ENCODE results near the gene PTN.
"Not testable (repeated sequence)": the region's sequence is repeated elsewhere in the genome, so short reads cannot be mapped to it uniquely, and the experiment has no call there.

PTN gene

DNA sequence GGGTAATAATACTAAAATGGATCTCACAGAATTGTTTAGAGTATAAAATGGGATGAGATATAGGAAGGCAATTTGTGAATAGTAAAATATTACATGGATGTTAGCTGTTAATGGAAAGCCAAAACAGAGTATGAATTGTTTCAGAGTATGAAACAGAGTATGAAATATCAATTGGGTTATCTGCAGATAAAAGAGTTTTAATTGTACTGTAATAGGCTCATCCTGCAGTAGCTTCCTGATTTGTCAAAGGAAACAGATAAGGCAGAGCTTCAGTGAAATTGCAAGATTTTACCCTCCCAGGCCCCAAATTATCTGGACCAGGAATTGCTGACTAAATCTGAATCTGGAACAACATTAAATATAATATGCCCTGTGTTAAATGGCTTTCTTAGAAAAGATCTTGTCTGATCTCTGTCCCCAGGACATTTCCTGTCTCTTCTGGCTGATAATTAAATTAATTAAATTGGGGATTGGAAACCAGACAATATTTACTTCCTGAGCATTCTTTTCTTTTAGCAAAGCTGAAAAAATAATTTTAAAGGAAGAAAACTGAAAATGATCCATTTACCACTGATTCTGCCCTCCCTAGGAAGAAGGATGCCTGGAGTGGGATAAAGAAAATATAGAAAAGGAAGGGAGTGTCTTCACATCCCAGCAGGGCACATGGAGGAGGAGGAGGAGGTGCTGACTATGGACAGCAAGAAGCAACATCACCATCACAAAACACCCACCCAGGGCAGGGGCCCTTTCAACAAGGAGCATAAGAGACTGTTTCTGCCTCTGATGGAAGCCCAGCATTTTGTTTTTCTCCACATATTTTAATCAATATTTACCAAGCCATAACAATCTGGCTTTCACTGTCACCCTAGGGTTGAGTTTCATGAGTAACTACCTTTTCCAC lies 18.5 kb downstream of the PTN start:
- no peak for DNase-seq

DNA sequence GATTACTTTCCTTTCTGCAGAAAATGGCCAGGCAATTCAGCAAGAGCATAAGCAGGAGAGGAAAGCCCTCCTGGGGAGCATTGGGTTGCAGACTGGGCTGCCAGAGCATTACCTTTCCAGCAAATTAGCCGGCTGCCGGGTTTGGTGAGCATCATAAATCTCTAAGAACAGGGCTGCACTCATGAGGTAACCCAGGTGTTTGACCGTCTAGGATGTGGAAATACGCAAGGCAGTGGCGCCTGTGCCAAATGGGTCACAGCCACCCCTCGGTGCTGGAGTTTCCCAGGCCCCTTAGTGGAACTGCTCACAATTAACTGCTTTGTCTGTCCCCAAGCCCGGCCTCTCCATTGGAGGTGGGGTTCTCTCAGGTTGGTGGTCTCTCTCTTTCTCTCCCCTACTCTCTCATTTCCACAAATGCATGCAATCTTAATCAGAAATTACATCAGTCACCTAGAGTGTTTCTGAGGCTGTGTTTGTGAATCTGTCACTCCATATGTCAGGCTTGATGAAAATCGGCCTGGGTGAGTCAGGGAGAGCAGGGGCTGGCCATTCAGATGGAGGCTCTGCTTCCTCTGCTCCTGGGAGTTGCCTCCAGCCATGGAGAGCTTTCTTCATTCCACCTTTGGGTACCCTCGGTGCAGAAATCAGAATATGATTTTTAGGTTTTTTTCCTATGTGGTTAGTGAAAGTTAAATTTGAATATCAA lies 26.7 kb downstream of the PTN start:
- no peak for DNase-seq

DNA sequence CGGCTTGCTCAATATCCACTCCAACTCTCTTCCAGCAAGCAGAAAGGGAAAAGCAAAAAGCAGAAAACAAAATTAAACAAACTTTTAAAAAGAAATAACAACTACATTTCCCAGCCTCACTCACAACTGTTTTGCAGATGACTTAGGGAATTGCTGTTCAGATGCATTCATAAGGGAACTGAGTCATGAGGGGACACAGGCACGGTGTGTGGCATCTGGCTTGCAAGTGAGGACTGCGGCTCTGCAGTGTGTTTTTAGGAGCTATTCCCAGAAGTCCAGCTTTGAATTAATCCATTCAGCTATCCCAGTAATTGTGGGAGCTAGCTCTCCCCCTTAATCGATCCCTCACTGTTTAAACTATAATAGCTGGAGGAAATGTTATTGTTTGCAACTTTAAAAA lies 30.3 kb downstream of the PTN start:
- DNase-seq, result no peak

DNA sequence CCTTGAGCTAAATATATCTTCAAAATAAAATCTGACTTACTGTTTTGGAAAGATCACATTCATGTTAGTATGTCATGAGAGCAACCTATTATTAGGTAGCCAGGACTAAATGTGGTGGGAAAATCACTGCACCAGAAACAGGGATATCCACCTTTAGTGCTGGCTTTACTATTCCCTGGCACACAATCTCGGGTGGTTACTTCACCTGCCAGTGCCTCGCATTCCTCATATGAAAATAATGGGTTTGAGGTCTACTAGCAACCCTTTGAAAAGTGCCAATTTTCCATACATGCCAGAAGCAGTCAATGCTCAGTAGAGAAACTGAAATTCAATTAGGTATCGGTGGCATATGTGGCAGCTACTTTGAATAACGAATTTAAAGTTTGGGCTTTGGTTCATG lies 36.8 kb downstream of the PTN start:
- no peak for DNase-seq

DNA sequence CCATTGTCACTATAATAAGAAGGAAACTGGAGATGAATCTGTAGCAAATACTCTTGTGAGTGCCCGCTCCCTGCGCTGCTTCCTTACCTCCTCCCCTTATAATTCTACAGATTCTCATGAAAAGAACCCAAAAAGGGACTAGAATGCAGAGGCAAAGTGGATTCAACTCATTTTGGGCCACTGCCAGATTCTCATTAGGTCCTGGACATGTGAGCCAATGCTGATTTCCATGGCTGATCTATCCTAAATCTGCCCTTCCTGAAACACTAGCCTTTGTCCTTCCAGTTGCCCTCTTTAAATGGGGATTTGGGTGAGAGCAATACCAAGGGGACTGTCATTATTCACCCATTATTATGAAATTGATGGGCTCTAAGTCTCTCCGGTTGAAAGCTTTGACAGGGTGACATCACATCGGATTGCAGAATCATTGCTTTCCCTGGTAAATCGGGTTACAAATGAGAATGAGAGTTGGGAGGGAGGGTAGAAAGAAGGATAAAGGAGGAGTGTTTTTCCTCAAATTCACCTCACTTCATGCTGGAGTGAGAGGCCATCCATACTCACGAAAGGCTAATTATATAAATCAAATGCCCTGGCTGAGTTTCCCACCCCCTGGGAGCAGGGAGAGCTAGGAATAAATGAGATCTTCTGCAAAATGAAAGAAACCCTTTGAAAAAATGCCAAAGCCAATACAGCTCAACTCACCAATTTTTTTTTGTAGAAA lies 37.5 kb downstream of the PTN start:
- no peak for DNase-seq

DNA sequence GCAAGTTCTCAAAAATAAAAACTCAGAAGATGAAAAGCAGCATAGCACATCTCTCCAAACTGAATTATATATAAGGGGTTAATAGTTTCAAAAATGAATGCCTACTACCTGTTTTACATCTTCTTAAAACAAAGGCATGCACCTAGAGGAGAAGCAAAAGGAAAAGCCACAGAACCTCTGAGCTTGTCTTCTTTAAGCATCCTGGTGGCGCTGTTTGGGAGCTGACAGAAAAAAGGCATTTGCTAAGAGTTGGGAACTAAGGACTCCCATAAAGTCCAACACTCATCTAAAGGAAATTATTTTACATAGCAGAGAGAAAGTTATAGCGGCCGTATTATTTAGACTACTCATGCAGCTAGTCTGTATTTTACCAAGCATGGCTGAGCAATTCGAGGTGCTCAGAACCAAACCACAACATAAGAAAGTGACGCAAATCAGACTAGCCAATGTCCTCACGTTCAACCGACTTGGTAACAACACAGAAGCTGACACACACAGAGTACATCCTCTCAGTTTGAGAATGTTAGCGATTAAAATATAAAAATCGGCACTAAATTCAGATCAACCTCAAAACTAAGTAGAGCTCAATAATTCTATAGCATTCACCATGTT lies 38.8 kb downstream of the PTN start:
- DNase-seq, result no peak

DNA sequence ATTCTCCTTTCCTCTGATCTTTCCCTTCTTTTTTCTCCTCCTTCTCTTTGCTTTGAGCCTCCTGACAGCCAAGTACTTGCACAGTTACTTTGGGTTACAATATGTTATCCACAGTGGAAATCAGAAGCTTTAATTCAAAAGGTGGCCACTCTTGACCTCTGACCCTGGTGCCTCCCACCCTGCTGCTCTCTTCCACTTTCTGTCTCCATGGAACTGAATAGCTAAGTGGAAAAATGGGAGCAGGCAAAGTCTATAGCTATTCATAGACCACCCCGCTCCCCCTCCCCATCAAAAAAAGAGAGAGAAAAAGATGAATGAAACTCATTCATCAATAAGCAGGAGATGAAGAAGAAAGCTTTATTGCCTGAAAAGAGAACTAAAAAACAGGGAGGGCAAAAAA lies 39.4 kb downstream of the PTN start:
- DNase-seq, result no peak

DNA sequence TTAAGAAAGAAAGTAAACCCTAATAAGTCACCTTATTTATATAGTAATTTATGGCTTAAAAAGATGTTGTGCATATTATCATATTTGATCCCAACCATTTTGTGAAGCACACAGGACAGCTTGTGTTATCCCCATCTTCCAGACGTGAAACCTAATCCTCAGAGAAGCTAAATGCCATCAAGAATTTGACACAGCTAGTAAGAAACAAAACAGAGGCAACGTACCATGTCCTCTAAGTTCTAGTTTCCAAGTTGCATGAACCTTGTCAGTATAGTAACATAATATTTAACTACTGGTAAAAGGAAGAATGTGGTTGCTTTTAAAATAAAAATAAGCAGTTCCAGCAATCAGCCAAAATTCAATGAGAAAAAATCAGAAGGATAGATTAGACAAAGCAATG lies 41.5 kb downstream of the PTN start:
- no peak for DNase-seq

DNA sequence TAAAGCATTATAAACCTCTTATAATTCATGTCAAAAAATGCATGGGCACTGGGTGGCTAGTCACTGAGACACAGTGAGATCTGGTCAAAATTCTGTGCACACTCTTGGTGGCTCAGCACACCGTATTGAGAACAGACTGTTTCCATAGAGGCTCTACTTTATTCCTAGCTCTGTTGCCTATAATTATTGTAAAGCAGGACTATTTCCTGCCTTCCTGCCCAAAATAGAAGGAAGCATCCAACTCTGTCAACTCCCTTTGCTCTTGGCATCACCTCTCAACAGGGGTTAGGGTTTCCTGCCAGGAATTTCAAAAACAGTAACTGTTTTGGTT lies 45.1 kb downstream of the PTN start:
- no peak for DNase-seq

DNA sequence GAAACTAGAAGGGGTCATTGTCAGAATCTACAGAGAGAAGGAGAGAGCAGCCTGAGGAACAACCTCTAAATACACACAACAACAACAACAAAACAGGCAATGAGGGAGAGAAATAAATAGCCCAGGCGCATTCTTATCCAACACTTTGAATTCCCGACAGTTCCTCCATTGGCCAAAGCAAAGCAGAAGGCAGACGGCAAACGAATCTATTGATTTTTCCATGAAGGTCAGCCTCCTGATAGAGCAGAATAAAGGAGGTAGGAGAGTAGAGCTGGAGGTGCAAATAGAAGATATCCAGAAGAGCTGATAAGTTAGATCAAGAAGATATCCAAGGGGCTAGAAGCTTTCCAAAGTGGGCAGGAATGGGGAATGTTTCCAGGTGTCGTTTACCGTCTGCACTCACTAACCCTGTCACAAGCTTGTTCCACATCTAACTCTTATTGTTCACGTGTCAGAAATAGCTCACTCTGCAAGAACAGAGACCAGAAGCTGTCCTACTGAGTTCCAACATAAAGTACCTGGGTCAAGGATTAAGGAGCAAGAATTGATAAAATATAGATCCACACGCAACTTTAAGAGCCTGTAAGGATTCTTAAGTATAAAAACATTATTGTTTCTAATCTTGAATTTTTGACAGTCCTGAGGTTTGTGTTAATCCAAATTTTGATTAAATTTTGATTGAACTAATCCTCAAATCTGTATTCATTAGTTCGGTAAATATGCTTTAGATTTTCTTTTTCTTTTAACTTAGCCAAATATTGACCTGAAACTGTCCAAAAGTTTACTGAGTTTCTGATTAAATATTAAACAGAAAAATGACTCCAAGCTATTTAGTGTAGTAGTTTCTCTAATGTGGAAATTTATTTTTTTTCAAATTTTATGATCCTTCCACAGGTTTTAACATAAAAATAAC lies 45.7 kb downstream of the PTN start:
- no peak for DNase-seq

DNA sequence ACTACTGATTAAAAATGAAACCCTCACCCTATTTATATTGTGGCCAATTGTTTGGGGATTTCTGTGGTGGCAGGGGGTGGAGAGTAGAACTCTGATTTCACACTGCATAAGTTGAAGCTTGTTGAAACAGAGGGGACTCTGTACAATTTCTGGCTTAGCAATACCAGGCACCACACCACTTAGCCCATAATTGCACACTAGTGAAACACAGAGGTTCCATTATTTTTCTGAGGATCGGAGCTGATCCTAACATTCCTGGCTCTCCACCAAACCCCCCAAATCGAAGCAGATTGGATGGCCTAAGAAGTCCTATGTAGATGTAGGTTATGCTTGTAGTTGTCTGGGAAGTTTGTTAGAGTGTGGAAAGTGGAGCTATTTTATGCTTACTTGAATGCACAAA lies 47.0 kb downstream of the PTN start:
- DNase-seq, result no peak

DNA sequence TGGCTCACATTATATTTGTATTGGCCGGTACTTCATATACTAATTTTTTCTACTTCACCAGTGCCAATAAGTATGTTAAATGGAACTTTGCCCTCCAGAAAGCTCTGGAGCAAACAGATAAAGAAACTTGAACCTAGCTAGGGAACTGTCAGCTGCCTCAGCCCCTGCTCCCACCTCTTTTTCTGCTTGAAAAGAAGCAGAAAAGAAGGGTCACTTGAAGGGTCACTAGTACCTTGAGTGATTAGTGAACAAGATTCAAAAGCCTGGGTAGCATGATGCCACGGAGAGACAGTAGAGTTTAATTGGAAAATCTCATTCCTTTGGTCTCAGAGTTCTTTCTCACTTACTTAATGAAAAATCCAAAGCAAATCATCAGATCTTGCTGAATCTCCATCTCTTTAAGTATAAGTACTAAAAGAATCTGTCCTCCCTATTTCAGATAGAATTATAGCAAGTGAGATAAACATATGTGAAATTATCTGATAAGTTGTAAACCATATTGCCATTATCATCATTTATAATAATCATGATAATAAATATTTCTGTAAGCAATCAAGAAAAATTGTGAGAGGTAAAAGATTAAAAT lies 47.7 kb downstream of the PTN start:
- DNase-seq, result no peak

DNA sequence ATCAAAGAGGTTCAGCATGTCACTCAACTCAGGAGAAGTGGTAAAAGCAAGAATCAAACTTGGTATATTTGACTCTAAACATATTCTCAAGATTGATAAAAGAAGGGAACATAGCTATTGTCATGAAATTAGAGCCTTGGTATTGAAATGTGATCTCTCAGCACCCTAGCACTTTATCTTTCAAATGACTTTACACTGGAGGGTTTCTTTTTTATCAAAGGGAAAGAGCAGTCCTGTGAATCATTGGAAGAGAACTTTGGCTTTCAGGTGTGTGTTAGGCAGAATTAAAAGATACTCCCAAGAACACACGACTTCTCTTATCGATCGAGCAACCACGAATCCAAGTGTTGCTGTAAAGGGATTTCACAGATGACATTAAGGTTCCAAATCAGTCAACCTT lies 54.4 kb downstream of the PTN start:
- no peak for DNase-seq

DNA sequence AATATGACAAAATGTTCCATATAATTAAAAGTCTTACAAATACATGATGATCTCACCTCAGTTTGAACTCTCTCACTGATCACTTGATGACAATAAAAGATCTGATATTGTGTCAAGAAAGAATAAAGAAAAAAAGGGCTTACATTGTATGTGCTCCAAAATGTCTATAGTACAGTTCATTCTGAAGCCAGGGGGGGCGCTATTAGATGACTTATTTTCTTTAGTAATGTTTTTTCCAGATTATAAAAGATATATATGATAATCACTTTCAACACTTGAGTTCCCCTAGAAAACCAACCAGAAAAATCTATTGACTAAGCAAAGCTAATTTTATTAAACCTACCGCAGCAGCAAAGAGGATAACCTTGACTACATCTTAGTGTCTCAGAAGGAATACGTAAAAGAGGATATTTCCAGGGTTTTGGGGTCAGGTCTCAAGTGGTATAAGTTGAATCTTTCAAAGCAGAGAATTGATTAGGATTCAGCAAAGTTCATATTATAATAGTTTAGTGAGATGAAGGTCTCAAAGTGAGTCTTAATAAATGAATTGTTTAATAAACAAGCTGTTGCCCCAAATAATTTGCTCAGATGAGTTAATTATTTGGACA lies 55.8 kb downstream of the PTN start:
- no peak for DNase-seq

DNA sequence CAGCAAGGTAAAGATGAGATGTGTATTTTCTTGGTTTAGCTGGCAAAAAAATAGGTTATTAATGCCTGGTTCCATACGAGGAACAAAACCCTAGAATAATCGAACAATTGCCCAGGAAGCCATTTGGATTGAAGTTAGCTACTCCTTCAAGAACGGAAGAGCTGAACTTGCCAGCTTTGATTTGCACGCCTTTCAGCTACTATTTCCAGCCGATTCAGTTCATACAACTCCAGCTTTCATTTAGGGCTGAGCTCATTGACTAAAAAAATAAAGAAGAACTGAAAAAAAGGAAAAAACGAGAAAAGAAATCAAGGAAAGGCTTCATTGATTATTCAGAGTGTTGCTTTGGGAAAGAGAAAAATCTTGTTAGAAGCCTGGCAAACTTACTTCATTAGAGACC lies 60.4 kb downstream of the PTN start:
- DNase-seq, result no peak

DNA sequence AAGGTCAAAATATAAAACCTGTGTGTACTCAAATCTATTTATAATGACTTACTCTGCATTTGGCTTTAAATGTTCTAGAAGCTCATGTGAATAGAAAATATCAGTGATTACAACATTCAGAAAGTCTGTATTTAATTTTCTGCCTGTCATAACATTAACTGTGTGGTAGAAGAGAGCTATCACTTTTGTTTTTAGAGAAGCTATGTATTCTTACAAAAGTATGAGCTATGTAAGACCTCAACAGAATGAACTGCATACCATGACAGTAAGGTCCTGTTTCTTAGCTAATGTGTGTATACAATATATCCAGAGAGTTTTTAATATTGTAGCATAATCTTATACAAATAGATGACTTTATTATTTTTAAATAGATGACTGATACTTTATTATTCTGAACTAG lies 61.5 kb downstream of the PTN start:
- DNase-seq, result no peak

DNA sequence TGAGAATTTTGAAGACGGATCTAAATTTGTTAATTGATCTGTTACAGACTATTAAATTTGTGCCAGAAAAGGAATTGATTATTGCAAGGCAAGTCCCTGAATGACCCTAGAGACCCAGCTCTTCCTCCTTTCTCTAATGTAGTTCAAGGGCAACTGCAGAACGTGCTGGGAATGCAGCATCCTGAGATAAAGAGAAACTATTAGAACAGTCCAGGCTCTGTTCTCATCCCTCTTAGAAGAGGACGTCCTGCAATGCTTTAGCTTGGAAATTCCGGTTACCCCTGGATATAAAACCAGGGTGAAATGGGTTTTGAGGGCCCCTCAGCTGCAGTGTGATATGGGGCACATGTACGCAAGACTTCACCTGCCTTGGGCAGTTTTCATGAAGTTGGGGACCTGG lies 67.3 kb downstream of the PTN start:
- no peak for DNase-seq

DNA sequence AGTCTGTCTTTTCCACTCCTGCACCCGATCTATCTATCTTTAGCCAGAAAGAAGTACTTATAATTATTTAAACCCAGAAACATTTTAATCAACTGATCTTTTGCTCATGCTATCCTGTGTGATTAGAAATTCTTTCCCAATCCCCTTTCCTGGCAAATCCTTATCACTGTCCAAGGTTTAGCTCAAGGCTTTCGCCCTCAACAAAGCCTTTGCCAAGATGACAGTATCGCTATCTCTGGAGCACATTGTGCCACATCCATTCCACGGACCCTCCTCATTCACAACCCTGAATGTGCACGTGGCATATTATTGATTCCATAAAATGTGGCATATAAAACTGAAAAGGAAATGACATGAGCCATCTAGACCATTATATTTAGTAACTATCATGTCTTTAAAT lies 71.3 kb downstream of the PTN start:
- DNase-seq, result no peak

DNA sequence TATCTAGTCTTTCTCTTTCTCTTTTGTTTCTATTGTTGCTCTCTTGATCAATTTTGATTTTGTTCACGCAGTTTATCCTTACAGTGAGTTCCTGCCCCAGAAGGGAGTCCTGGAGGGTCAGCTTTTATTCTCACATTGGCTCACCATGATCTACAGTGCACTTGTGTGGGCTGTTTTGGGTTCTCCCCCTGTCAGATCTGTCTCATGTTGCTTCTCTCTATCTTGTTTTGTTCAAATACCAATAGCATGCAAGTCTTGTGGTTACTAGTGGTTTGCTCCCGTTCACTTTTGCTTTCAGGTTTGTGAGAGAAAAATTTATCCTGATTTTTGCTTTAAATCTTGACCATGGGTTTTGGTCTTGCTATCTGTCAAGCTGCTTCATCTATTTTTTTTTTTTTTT lies 74.3 kb downstream of the PTN start:
- DNase-seq, result no peak

DNA sequence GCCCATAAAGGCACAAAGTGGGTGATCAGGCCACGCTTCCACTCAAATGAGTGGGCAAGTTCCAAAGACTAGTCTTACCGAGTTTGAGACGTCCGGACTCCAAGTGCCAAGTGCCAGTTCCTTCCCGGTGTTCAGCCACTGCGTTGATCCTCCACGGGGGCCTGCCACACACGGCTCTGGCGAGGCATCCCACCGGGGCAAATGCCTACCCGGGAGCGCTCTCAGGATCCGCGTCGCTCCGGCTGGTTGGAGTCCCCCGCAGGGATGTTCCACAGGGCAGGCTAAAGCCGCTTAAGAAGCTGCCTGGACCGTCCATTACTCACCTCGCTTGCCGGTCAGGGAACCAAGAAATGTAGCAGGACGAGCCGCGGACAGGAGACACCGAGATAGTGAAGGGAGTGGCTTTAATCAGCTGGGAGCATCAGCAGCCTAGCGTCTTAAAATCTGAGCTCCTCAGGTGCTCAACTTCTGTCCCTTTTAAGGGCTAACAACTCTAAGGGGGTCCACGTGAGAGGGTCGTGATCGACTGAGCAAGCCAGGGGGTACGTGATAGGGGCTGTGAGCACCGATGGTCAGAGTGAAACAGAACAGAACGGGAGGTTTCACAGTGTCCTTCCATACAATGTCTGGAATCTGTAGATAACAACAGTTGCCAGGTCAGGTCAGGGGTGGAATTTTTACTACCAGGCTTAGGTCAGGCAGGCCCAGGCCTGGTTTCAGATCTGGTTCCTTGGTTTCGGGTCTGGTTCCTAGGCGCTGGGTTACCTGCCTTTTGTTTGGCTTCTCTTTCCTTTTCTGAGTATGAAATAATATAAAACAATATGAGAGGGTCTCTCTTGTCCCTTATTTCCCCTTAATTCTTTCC lies 75.3 kb downstream of the PTN start:
- not testable (repeated sequence) for DNase-seq

DNA sequence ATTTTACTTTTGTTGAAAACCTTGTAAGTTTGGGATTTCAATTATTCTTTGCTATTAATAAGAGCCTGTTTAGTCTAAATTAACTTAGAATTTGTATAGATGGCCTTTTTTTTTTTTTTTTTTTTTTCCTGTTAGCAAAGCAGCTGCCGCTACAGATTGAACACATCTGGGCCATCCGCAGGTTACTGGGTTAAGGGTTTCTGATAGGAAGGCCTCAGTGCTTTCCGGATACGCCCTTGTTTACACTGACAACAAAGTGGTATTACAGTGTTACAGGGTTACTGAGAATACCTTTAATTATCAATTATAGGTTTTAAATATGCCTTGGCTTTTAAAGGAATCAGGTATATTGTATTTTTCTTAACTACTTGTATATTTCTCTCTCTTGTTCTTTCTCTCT lies 76.8 kb downstream of the PTN start:
- DNase-seq, result no peak
